GM21360 (cell line): ENCODE data around the gene EEF1A2.

Source experiments
- ATAC-seq: cut with Tn5 transposase; IDR thresholded peaks from one replicate; pipeline ENCODE4 v1.9.1; 2021; ENCODE audit warnings: mild to moderate bottlenecking, moderate library complexity; ENCODE audit not compliant: unreplicated experiment

The EEF1A2 gene

GRCh38 chr20:63440366-63440955 is 58.4 kb downstream of the EEF1A2 start:
- no peak for ATAC-seq

GRCh38 chr20:63439866-63440265 is 59.0 kb downstream of the EEF1A2 start:
- ATAC-seq = no peak

GRCh38 chr20:63438121-63438520 is 60.8 kb downstream of the EEF1A2 start:
- no peak for ATAC-seq
